Adrenal gland (tissue), 5 donors: ENCODE measurements around the gene TWNK.

ENCODE experiments used
- POLR2A ChIP-seq, 2 donors: fragments of 450-650 bp; IDR thresholded peaks; one replicate each; pipeline ENCODE4 v1.6.1; 2017; ENCODE audit warnings: antibody characterized with exemption in 2 of 2, mild to moderate bottlenecking in 2 of 2, moderate library complexity in 1 of 2
- TF ChIP-seq, protein P1 (sequence below), 6 experiments: fragments of 450-650 bp in 4 of 6; fragments of 200-600 bp in 2 of 6; sonication (generic) in 1 of 6; IDR thresholded peaks; 1 replicate in 5 of 6; 2 replicates in 1 of 6; pipeline versions ENCODE4 v1.5.1 to v1.8.0; 2016 to 2021; ENCODE audit warnings: antibody characterized with exemption in 6 of 6, mild to moderate bottlenecking in 2 of 6, moderate library complexity in 1 of 6
- donor health status: DM: no; HTN: no; CAD: no.

DNA sequence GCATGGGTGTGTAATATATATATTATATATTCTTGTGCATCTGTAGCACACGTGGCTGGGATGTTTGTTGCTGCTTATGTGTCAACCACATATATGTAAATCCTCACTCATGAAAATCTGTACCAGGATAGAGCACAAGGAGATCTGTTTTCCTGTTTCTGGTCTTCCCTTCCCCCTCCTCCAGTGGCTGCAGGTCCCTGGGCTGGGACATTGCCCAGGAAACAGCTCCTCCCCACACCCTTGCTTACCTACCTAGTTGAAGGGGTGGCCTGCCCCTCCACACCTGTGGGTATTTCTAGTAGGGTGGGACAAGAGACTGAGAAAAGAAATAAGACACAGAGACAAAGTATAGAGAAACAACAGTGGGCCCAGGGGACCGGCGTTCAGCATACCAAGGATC is 45.9 kb downstream of the TWNK start:
- TF ChIP-seq, protein P1, sequence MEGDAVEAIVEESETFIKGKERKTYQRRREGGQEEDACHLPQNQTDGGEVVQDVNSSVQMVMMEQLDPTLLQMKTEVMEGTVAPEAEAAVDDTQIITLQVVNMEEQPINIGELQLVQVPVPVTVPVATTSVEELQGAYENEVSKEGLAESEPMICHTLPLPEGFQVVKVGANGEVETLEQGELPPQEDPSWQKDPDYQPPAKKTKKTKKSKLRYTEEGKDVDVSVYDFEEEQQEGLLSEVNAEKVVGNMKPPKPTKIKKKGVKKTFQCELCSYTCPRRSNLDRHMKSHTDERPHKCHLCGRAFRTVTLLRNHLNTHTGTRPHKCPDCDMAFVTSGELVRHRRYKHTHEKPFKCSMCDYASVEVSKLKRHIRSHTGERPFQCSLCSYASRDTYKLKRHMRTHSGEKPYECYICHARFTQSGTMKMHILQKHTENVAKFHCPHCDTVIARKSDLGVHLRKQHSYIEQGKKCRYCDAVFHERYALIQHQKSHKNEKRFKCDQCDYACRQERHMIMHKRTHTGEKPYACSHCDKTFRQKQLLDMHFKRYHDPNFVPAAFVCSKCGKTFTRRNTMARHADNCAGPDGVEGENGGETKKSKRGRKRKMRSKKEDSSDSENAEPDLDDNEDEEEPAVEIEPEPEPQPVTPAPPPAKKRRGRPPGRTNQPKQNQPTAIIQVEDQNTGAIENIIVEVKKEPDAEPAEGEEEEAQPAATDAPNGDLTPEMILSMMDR (IDR thresholded peaks at IDR 0.05) = no peak
- no peak for TF ChIP-seq POLR2A (IDR thresholded peaks at IDR 0.05)
